Right ventricle myocardium superior (tissue), 1 donor: ENCODE measurements around the gene FSHB. TPM values are rescaled to one million over a fixed set of nuclear protein-coding genes. Genes with fewer than 3 reads are reported as not detected.
"Not testable (repeated sequence)": the region's sequence is repeated elsewhere in the genome, so short reads cannot be mapped to it uniquely, and the experiment has no call there.

Source experiments
- ATAC-seq: fragments of 200-7000 bp; cut with Tn5 transposase; one replicate; pipeline ENCODE4 v1.9.1; 2020; ENCODE audit warnings: mild to moderate bottlenecking; ENCODE audit not compliant: poor library complexity
- DNase-seq: peaks from one replicate; pipeline ENCODE4 v3.0.0-alpha.2; 2020
- intact Hi-C: fragments of 100-400 bp; cut with DNase I; formaldehyde crosslinking; loops from one replicate; pipeline ENCODE4 v1.11.2; 2022
- long read RNA-seq: library from polyadenylated mRNA; unstranded; transcript quantifications from one replicate; pipeline ENCODE4 v2.0.0, GENCODE V29; 2021
- total RNA-seq: library from RNA; stranded (reverse); fragmentation: NEBNext Ultra II Directional; extraction: Animal tissue kit (Norgen Biotek cat#: 25700); gene quantifications from one replicate; pipeline ENCODE4 v1.2.1, GENCODE V29; 2021
- donor health status: DM: no; HTN: yes; CAD: no; lungs with severe emphysema.

FSHB gene
- total RNA-seq = not detected
- long read RNA-seq = 0 reads

GRCh38 chr11:30230714-30231113, at the start of gene FSHB:
TSS of gene FSHB (plus strand) at chr11:30231014. CDS start at chr11:30231903, 889 bp downstream.
- intact Hi-C loops = no loop called here
- ATAC-seq = no peak

GRCh38 chr11:30186748-30187147, 44.1 kb upstream of the FSHB start:
- intact Hi-C loops = no loop called here
- DNase-seq = no peak
- ATAC-seq = no peak

More at GRCh38 chr11:30230714-30231113, at the start of gene FSHB:
- DNase-seq = no peak

GRCh38 chr11:30192620-30193019, 38.2 kb upstream of the FSHB start:
- ATAC-seq (no peak), DNase-seq (no peak)
- intact Hi-C loops = no loop called here

- intact Hi-C loops = no loop called here
- ATAC-seq = peak; percentile 92
- peak; percentile 65 for DNase-seq
Measured at GRCh38 chr11:30196400-30197206, 34.2 kb upstream of the FSHB start.

GRCh38 chr11:30197869-30198268, 32.9 kb upstream of the FSHB start:
- ATAC-seq = no peak
- no peak for DNase-seq
- intact Hi-C loops = no loop called here

- intact Hi-C loops, ATAC-seq, DNase-seq: not testable (repeated sequence)
Measured at GRCh38 chr11:30202989-30203388, 27.8 kb upstream of the FSHB start.

- DNase-seq = no peak
- peak; percentile 58 for ATAC-seq
- intact Hi-C loops = no loop called here
Measured at GRCh38 chr11:30203850-30204249, 27.0 kb upstream of the FSHB start.

GRCh38 chr11:30206249-30206996, 24.4 kb upstream of the FSHB start:
- DNase-seq (no peak), ATAC-seq (no peak)
- intact Hi-C loops = no loop called here

- intact Hi-C loops = no loop called here
- DNase-seq (no peak), ATAC-seq (no peak)
Measured at GRCh38 chr11:30210357-30210756, 20.5 kb upstream of the FSHB start.

GRCh38 chr11:30216534-30216933, 14.3 kb upstream of the FSHB start:
- intact Hi-C loops = no loop called here
- peak; percentile 71 for ATAC-seq

GRCh38 chr11:30218278-30218677, 12.5 kb upstream of the FSHB start:
- DNase-seq (no peak), ATAC-seq (peak; percentile 41)
- intact Hi-C loops = no loop called here

More at GRCh38 chr11:30216534-30216933, 14.3 kb upstream of the FSHB start:
- DNase-seq = no peak

- DNase-seq (no peak), ATAC-seq (no peak)
- intact Hi-C loops = no loop called here
Measured at GRCh38 chr11:30225642-30226041, 5.2 kb upstream of the FSHB start.

- DNase-seq = no peak
- ATAC-seq = no peak
- intact Hi-C loops = no loop called here
Measured at GRCh38 chr11:30228323-30228884, 2.4 kb upstream of the FSHB start.

- intact Hi-C loops = no loop called here
- ATAC-seq (no peak), DNase-seq (no peak)
Measured at GRCh38 chr11:30239025-30239424, 8.2 kb downstream of the FSHB start.

GRCh38 chr11:30244265-30244664, 13.5 kb downstream of the FSHB start:
- DNase-seq (no peak), ATAC-seq (no peak)
- intact Hi-C loops = no loop called here

GRCh38 chr11:30245621-30246020, 14.8 kb downstream of the FSHB start:
- intact Hi-C loops = no loop called here
- ATAC-seq (no peak), DNase-seq (no peak)

- intact Hi-C loops = no loop called here
- DNase-seq = no peak
- no peak for ATAC-seq
Measured at GRCh38 chr11:30254307-30255298, 23.8 kb downstream of the FSHB start.

GRCh38 chr11:30255637-30256036, 24.8 kb downstream of the FSHB start:
- no peak for DNase-seq
- intact Hi-C loops = no loop called here
- ATAC-seq = no peak
